Bronchus fibroblast of lung (primary cell): Measurements from ENCODE around the gene CBS. TPM values are rescaled to one million over a fixed set of nuclear protein-coding genes. Genes with fewer than 3 reads are reported as not detected.

Experiments
- total RNA-seq: library from RNA; depleted of rRNA; stranded (reverse); fragments of >200 nt; gene quantifications from 2 replicates; pipeline ENCODE4 v1.2.3, GENCODE V29; 2015

The CBS gene
- total RNA-seq = 54.0 and 58.7 TPM in 2 replicates

GRCh38 chr21:43075170-43076022 is at the start of gene CBS:
TSS of gene CBS (minus strand) at chr21:43075835. CDS start at chr21:43072193, 3,642 bp downstream.

GRCh38 chr21:43106965-43107793 is 31.5 kb upstream of the CBS start, which contains the start of gene U2AF1:
TSS of gene U2AF1 (minus strand) at chr21:43107570. CDS start at chr21:43107494, 76 bp downstream.

Other genes with a start within 250 kb of the CBS start
- gene WDR4, start 196.3 kb downstream of the CBS start, total RNA-seq = 6.7 and 8.3 TPM in 2 replicates
- gene NDUFV3, start 182.5 kb downstream of the CBS start, total RNA-seq = 33.3 and 38.9 TPM in 2 replicates
- gene ERVH48-1, start 150.2 kb downstream of the CBS start, total RNA-seq = not detected in 2 replicates
- gene PKNOX1, start 101.3 kb downstream of the CBS start, total RNA-seq = 12.6 and 23.8 TPM in 2 replicates
- gene U2AF1, start 31.7 kb upstream of the CBS start, total RNA-seq = 19.2 and 19.3 TPM in 2 replicates
- not detected in 2 replicates for gene CRYAA, start 93.2 kb upstream of the CBS start, total RNA-seq